Fibroblast of skin of right quadriceps (primary cell): ENCODE results near the gene SOX5.
"Not testable (repeated sequence)": the region's sequence is repeated elsewhere in the genome, so short reads cannot be mapped to it uniquely, and the experiment has no call there.

Source experiments
- DNase-seq: peaks from one replicate; pipeline ENCODE4 v3.0.0-alpha.2; 2013

SOX5 gene

DNA sequence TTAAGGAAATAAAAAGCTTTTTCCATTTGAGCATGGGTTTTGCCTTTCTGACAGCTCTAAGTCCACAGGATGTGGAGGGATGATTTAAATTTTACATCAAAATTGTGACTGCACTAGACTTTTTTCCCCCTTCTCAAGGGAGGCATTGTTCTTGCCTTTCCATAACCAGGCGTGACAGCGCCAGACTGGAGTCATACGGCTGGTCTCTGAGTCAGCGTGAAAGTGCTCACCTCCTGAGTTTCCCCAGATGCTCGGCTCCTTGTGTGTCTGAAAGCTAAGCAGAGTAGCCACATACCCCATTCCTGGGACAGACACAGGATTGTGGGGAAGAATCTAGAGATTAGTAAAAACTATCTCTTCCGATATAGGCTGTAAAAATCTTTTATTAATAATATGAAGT lies 43.1 kb downstream of the SOX5 start:
- peak; percentile 41 for DNase-seq

DNA sequence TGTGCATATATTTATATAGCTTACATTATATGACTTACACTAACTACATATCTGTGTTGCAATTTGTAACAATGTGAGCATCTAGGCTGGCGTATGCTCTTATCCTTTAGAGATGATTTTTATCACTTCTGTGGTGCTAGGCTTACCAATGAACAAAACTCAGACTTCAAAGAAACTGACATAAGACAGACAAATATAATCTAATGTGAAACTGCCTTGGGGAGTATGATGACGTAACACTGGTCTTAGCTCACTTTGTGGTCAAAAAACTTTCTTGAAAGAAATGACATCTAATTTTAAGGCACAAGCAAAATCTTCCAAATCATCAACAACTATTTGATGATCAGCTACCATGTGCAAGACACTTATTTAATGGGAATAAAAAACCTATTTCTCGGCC lies 50.0 kb downstream of the SOX5 start:
- no peak for DNase-seq

DNA sequence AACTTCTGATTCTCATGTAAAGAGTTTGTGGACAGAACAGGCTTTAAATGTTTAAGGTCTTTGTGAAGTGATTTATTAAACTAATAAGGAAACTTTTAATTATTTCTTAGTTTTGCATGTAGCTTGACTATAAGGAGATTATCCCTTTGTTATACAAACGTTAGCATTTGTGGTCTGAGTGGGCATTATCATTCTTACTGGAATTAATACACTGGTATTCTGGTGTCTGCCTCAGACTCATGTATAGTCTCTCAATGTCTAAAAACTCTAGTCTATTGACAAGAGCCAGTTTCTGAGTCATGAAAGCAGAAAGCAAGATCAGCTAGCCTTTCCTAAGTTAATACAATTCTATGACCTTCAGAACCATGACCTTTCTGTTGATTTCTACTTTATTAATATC lies 51.3 kb downstream of the SOX5 start:
- no peak for DNase-seq

DNA sequence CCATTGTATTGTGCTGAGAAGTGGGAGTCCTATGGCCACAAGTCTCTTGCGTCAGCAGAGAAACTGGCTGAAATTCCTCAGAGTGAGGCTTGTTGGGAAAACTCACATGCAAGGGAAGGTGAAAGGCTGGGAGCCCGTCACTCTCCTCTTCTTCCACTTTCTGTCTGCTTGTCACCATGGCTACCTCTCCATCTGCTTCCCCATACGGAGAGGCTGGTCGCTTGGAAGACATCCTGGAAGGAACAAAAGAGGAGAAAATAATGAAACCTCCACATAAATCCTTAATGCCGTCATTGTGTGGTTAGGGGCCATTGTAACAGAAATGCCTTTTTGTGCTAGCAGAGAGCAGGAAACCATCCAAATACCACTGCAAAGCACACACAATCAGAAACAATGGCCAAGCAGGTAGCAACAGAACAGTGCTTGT lies 53.7 kb downstream of the SOX5 start:
- DNase-seq, result peak; percentile 1

DNA sequence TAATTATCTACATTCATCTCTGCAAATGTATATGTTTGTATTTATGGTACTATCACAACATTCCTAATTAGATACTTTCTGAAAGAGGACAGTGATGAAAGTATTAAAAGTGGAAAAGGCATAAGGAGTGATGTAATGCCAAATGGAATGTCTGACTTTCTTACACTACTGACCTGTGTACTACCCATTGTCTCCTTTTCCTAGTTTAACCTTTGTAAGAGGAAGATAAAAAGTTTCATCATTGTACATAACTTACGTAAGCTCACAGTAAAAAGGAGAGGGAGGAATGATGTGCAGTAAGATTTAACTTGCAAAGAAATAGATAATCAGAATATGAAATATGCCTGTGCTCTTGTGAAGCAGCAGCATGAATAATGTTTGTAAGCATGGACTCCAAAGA lies 55.9 kb downstream of the SOX5 start:
- no peak for DNase-seq

DNA sequence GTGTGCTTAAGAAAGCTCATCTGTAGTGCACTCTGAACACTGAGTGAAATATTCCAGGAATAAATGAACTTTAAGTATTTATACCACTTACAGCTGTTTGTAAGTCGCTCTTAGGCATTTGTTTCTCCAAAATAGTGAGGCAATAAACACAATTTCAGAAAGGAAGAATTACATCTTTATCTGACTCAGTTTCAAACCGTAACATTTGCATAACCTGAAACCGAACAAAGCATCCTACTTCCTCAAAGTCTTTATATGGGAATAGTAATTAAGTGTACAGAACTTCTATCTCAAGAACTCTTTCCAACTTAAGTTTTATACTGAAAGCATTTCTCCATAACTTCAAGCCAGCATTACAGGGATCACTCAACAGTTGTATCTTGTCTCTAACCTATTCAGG lies 58.4 kb downstream of the SOX5 start:
- DNase-seq, result no peak

DNA sequence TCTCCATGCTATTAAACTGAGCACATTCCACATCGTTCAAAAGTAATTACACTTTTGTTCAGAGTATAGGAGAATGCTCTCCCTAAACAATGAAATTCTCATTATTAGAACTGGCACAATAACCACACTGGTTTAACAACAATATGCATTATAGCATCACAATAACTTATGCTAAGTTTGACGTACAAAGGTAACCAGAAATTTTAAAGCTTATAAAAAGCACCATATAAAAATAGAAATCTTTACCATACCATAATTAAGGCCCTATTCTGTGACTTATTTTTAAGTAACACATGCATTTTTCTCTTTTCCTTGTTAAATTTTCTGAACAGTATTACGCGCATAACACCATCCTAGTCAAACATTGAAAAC lies 60.4 kb downstream of the SOX5 start:
- DNase-seq, result no peak

DNA sequence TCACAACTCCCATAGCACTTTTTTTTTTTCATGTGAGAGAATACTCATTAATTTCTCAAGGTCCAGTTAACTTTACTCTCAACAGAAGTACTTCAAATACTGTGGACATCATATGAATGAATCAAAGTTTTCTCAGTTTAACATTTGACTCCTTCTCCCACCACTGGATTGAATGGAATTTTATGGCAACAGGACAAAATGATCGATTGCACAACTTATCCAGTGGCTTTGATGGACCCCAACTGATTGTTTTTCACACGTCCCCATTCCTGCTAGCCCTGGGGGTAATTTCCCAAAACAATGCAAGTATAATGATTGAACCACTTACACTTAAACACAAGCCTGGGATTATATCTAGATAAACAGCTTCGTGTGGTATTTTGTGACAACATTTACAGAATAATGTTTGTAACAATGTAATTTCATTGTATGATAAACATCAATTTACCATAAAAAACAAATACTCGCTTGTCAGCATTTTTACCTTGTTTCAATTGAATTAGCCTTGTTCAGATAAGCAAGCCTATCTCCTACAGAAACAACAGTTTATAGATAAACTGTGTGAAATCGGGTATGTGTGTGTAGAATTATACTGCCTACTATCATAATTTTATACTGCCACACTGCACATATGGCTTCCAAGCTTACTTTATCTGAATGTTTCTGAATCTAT lies 60.9 kb downstream of the SOX5 start:
- DNase-seq, result no peak

DNA sequence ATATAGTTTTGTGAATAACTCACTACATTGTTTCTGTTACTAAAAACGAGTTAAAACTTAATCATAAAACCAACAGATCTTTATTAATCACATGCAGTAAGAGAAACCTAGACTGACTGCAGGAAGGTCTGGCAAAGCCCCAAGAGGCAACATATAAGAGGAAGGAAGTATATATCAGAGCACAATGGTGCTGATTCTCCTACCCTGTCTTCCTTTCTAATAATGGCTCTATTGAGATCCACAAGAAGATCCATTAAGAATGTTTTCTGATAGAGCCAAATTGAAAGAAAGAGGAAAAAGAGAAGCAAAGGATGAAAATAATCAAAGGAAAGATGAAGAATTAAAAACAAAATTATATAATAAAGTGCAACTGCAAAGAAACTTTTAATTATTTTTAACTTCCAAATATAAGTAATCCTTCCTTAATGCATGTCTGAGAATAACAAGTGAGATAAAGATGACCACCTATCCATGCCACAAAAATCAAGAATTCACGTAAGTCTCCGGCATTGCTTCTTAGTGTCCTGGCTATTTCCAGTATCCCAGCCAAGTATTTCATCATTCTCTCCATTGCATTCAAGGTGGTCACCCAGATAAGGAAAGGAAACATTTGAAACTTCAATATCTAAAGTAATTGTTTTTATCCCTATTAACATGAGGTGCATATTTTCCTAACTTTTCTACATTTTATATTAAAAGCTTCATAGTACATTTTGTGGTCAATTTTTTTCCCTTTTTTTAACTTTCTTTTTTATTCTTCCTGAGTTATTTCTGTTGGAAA lies 62.2 kb downstream of the SOX5 start:
- no peak for DNase-seq

DNA sequence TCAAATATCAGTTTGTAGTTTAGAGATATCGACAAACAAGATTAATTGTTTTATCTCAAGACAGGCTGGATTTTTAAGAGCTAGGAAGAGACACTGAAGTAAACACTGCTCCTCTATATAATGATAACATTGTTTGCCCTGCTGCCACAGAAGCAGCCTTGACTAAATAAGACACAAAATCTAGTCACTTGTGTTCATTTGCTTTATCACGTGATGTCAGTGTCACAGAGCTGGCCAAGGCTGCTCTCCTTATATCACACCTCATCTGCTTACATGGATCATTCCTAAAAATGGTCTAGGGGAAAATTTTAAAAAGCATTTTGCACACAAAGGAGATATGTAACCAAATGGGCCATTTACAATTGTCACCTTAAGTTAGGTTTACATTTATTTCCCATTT lies 64.1 kb downstream of the SOX5 start:
- DNase-seq, result no peak

DNA sequence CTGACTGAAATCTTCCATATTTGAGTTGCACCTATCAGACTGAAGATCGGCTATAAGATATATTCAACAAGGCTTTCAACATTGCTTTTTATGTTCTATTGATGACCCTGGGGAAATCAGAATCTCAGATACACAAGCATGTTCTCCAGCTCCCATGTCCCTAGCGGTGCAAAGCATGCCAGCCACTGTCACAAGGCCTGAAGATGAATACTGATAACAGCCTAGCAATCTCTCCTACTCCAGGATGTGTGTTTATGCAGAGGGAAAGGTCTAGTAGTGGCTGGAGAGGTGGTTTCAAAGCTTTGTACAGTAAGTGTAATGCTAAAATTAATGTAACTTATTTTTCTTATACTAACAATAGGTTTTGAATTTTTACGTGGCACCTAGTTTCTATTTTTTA lies 64.6 kb downstream of the SOX5 start:
- DNase-seq, result no peak

DNA sequence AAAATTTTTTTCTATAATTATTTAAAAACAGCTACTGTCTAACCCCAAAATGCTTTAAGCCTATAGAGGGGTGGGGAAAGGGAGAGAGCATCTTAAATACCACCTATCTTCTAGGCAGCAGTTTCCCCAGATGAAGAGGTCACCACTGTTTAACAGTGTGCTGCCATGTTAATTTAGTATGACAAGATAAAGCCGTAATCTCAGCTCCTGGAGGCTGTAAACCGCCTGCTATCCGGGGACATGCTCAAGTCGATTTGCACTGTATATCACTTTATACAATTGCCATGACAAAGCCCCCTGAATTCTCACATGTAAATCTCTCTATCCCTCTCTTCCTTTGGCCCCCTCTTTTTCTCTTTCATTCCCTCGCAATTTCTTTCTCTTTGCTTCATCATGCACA lies 68.5 kb downstream of the SOX5 start:
- DNase-seq, result no peak

DNA sequence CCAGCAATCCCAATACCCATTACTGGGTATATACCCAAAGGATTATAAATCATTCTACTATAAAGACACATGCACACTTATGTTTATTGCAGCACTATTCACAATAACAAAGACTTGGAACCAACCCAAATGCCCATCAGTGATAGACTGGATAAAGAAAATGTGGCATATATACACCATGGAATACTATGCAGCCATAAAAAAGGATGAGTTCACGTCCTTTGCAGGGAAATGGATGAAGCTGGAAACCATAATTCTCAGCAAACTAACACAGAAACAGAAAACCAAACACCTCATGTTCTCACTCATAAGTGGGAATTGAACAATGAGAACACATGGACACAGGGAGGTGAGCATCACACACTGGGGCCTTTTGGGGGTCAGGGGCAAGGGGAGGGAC lies 72.9 kb downstream of the SOX5 start:
- not testable (repeated sequence) for DNase-seq

DNA sequence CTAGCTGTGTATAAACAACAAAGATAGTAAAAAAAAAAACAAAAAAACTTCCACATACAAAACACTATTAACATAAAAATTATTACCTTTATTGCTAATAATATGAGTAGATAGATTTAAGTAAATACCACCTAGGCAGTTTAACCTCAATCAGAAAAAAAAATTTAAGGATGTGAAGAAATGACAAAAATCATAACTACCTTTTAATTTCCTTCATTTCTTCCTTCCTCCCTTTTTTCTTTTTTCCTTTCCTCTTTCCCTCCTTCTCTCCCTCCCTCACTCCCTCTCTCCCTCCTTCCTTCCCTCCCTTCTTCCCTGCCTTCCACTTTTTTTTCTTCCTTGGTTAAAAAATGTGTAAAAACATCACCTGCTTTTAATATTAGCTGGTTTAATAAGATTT lies 81.7 kb downstream of the SOX5 start:
- no peak for DNase-seq

DNA sequence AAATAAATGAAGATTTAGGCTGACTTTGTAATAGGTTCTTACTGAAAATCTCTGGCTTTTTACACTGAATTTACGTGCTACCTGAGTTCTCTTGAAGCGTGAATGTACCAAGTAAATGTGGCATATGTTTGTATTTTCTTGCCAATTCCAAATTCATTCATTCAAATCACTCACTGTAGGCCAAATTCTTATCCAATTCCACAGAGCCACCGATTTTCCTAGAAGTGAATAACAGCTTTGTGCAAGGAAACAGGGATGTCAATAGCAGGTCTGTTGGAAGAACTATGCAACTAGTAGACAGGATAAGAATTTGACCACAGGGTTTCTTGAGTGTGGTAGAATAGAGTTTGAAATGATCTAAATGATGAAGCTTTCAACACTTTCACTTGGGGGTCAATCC lies 86.8 kb downstream of the SOX5 start:
- DNase-seq, result no peak

DNA sequence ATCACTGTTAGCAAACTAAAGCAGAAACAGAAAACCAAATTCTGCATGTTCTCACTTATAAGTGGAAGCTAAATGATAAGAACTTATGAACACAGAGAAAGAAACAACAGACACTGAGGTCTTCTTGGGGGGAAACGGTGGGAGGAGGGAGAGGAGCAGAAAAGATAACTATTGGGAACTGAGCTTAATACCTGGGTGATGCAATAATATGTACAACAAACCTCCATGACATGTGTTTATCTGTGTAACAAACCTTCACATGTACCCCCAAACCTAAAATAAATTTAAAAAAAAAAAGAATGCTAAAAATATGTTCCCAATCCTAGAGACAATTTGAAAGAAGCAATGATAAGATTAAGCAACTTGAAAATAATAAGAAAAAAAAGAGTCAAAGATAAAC lies 89.5 kb downstream of the SOX5 start:
- no peak for DNase-seq

DNA sequence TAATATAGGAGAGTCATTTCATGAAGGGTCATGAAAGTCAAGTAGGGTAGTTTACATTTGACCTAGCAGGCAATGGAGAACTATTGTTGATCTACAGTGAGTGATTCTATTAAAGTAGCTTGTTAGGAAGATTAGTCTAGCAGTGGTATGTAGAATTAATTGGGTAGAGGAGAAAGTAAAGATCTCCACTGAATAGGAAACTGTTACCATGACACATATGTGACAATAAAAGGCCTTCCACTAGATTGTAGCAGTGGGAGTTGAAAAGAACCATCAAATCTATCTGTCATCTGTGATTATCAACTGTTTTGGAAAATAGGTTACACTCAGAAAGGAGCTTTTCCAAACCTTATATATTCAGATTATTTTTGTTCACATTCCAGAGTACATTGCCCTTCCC lies 92.3 kb downstream of the SOX5 start:
- no peak for DNase-seq

DNA sequence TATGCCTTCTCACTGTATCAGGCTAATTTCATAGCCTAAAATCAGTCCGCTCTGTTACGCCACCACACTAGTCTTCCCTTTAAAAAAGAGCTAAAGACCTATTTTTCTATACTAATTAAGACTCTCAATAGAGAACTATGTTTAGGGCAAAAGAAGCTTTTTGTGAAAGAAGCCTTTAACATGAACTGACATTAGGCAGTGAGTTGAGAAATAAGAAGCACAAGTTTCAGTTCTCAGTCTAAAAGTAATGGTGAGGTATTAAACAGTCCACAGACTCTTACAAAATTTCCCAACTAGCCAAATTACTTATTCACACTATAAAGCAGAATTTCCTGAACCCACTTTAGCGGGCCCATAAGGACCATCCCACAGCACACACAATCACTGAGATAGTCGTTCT lies 93.7 kb downstream of the SOX5 start:
- no peak for DNase-seq

DNA sequence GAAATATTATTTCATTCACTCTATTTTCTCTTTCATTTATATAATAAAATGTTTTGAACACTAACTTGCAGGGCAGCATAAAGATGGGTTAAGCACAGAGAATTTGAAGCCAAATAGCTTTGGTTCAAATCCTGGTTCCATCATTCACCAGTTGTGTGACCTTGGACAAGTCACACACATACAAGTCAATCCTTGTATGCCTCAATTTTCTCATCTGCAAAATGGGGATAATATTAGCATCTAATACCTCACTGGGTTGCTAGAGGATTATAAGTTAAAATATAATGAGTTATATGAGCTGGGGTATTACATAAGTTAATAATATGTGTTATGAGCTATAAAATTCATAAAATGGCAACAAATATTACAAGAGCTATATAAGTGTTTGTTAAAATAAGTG lies 94.9 kb downstream of the SOX5 start:
- DNase-seq, result no peak

DNA sequence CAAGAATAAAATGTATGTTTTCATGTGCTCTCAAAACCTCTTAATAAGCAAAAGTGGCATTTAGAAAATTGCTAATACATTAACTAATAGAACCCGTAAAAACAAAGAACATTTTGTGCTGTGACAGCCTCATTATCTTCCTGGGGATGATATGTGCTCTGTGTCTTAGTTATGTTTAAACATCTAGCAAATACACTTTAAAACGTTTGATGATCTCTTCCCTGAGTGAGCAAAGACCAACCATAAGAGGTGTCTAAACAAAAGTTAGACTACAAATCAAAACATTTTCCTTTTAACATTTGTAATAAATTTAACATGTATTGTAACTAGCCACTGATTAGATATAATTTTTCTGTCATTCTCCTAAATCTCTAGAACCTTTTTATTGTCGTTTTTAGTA lies 95.8 kb downstream of the SOX5 start:
- DNase-seq, result no peak

DNA sequence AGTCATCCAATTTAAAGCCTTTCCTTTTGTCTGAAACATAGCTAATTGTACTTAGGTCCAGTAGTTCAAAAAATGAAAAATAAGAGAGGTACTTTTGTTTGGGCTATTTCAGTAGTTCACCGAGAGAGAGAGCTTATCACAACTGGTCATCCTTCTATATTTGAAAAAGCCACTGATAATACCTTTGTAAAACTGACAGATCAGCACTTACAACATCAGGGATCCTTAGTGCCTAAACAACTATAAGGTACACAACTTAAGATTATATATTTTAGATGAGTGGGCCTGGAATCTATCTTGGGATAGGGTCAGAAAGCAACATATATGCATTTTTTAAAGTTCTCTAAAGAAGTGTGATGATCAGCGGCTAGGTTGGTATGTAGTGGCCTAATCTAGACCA lies 97.9 kb downstream of the SOX5 start:
- DNase-seq, result no peak

DNA sequence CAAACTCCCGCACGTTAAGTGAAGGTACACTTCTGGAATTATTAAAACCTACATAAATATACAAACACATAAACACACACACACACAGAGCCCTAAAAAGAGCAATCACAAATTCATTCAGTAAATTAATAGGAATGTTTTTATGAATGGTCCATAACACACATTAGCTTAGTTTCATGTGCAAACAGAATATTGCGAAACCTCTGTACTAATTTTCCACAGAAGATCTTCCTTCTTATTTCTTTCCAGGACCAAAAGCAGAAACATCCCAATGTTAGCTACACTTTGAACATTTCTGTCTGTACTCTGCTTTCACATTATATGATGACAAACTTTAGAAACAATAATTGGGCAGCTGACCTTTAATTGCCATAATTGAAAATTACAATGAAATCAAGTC lies 101.6 kb downstream of the SOX5 start:
- no peak for DNase-seq

DNA sequence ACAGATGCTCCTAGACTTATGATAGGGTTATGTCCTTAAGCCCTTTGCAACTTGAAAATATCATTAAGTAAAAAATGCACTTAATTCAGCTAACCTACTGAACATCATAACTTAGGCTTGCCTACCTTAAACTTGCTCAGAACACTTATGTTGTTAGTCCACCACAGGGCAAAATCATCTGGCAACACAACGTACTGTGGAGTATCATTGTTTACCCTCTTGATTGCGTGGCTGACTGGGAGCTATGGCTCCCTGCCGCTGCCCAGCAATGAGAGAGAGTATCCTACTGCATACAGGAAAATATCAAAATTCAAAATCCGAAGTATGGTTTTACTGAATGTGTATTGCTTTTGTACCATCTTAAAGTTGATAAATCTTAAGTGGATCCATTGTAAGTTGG lies 105.5 kb downstream of the SOX5 start:
- DNase-seq, result no peak

DNA sequence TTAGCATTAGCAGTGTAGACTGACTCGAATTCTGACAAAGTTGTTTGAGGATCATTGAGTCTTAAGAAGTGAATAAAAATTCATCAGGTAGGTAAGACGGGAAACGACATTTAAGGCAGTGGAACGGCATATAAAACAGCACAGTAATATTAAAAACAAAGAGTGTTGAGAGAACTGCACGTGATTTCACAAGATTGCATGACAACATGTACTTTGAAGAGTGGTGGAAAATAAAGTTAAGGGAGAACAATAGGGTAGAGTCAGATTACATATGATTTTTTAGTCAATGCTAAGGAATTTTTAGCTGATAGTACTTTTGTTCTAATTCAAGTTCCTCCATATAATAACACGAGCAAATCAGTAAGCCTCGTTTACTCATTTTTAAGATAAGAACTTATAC lies 115.4 kb downstream of the SOX5 start:
- DNase-seq, result no peak

DNA sequence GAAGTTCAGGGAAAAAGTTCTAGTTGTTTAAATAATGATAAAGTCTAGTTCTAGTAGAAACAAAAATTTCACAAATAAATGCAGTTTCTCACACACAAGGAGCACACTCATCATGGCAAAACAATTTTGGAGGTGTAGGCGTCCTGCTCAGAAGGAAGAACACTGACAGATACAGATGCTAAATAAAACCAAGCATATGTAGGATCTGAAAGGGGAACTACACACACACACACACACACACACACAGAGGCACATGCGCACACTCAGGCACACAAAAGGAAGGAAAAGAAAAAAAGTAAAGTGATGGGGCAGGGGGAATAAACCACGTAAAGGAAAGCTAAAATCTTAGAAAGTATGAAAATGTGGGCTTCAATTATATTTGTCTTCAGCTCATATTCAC lies 117.7 kb downstream of the SOX5 start:
- DNase-seq, result no peak
